GDM1 (cell line): Measurements from ENCODE around the gene KCTD2.
"Not testable (repeated sequence)": the region's sequence is repeated elsewhere in the genome, so short reads cannot be mapped to it uniquely, and the experiment has no call there.

ENCODE experiments used
- DNase-seq: peaks from one replicate; lab custom pipeline; 2025; lab: John Stamatoyannopoulos, UW

KCTD2 gene

GRCh38 chr17:75051941-75052340 lies 4.9 kb downstream of the KCTD2 start:
- DNase-seq = no peak

- peak; percentile 26 for DNase-seq
These were observed 12.6 kb downstream of the KCTD2 start for GRCh38 chr17:75059369-75060345.

- DNase-seq = no peak
These were observed 13.5 kb downstream of the KCTD2 start for GRCh38 chr17:75060434-75061054.

GRCh38 chr17:75061055-75061438 lies 14.0 kb downstream of the KCTD2 start:
- DNase-seq = no peak

- no peak for DNase-seq
These were observed 14.6 kb downstream of the KCTD2 start for GRCh38 chr17:75061618-75062017.

- DNase-seq = no peak
These were observed 16.2 kb downstream of the KCTD2 start for GRCh38 chr17:75063201-75063600.

- no peak for DNase-seq
These were observed 16.6 kb downstream of the KCTD2 start for GRCh38 chr17:75063626-75064025.

- no peak for DNase-seq
These were observed 17.0 kb downstream of the KCTD2 start for GRCh38 chr17:75064040-75064439.

- no peak for DNase-seq
These were observed 17.4 kb downstream of the KCTD2 start for GRCh38 chr17:75064460-75064859.

- no peak for DNase-seq
These were observed 18.0 kb downstream of the KCTD2 start for GRCh38 chr17:75064867-75065561.

- no peak for DNase-seq
These were observed 18.6 kb downstream of the KCTD2 start for GRCh38 chr17:75065562-75066151.

- peak; percentile 45 for DNase-seq
These were observed 20.8 kb downstream of the KCTD2 start for GRCh38 chr17:75067856-75068255.

- DNase-seq = no peak
These were observed 21.7 kb downstream of the KCTD2 start for GRCh38 chr17:75068750-75069149.

- no peak for DNase-seq
These were observed 22.8 kb downstream of the KCTD2 start for GRCh38 chr17:75069783-75070182.

- DNase-seq = not testable (repeated sequence)
These were observed 24.6 kb downstream of the KCTD2 start for GRCh38 chr17:75071478-75072271.

GRCh38 chr17:75072909-75073308 lies 25.9 kb downstream of the KCTD2 start:
- not testable (repeated sequence) for DNase-seq

GRCh38 chr17:75073618-75074047 lies 26.6 kb downstream of the KCTD2 start:
- DNase-seq = no peak

GRCh38 chr17:75074532-75074931 lies 27.5 kb downstream of the KCTD2 start:
- DNase-seq = no peak

- DNase-seq = no peak
These were observed 28.7 kb downstream of the KCTD2 start for GRCh38 chr17:75075597-75076336.

- no peak for DNase-seq
These were observed 30.1 kb downstream of the KCTD2 start for GRCh38 chr17:75077072-75077495.
